ENCODE results near the gene IL15RA.

The IL15RA gene

GRCh38 chr10:5940807-5941218, 36.5 kb downstream of the IL15RA start:
- Histone ChIP-seq H3K36me3 (ENCODE audit: control insufficient read depth in 1 of 2, insufficient read depth in 2 of 2, low read depth in 1 of 2, low read length in 2 of 2) (peaks cover 30 to 31% of the 10 kb centered on the region in 2 experiments), H3K9me3 (ENCODE audit: control insufficient read depth, low read length) (no peaks in the 10 kb centered on the region), H2AK5ac (ENCODE audit: low read length, severe bottlenecking) (no peak overlapping the region), H3K4me2 (ENCODE audit: low read length, poor library complexity, severe bottlenecking) (no peak overlapping the region), H3K4me1 (ENCODE audit: control insufficient read depth, insufficient read depth, low read depth, low read length) (peaks cover 6% of the 10 kb centered on the region), H2BK12ac (ENCODE audit: low read length in 2 of 2) (no peak overlapping the region), H2AFZ (ENCODE audit: low read depth, low read length) (no peak overlapping the region), H2BK120ac (ENCODE audit: low read depth, low read length) (no peak overlapping the region), H3K4me3 (ENCODE audit: insufficient read depth in 1 of 2, low read depth in 1 of 2, low read length in 2 of 2) (no peak overlapping the region), H3K79me1 (replicated peaks; ENCODE audit: low read length, poor library complexity, severe bottlenecking) (peaks cover 2% of the 10 kb centered on the region), H3K23ac (ENCODE audit: low read length in 2 of 2) (no peak overlapping the region), H3K14ac (ENCODE audit: low read length in 2 of 2) (no peak overlapping the region), H3K4ac (ENCODE audit: low read depth in 1 of 2, low read length in 2 of 2) (no peak overlapping the region), H3K27ac (ENCODE audit: low read length, poor library complexity, severe bottlenecking) (no peak overlapping the region), H3K18ac (ENCODE audit: low read depth in 1 of 2, low read length in 2 of 2) (no peak overlapping the region), H2BK15ac (ENCODE audit: low read depth, poor library complexity, severe bottlenecking) (no peak overlapping the region), H3K9ac (ENCODE audit: low read length) (no peak overlapping the region), H3K27me3 (ENCODE audit: control insufficient read depth in 1 of 2, insufficient read depth in 1 of 2, low read length in 2 of 2) (no peaks in the 10 kb centered on the region), H2BK5ac (ENCODE audit: low read depth, low read length, poor library complexity, severe bottlenecking) (no peak overlapping the region), H4K91ac (ENCODE audit: low read length) (no peak overlapping the region), H4K8ac (ENCODE audit: low read length) (no peak overlapping the region)
- DNase-seq: no peak
- 91% methylated on average over 6 of the region's 6 CpGs for WGBS

GRCh38 chr10:5938291-5938690, 39.1 kb downstream of the IL15RA start:
- H2AK5ac ChIP-seq (ENCODE audit: low read length, severe bottlenecking): no peak overlapping the region
- H3K4me3 ChIP-seq (ENCODE audit: insufficient read depth in 1 of 2, low read depth in 1 of 2, low read length in 2 of 2): no peak overlapping the region
- H3K27me3 ChIP-seq (ENCODE audit: control insufficient read depth in 1 of 2, insufficient read depth in 1 of 2, low read length in 2 of 2): no peaks in the 10 kb centered on the region
- no peaks in the 10 kb centered on the region for H3K4me1 ChIP-seq (ENCODE audit: control insufficient read depth, insufficient read depth, low read depth, low read length)
- H3K9me3 ChIP-seq (ENCODE audit: control insufficient read depth, low read length): no peaks in the 10 kb centered on the region
- WGBS: 95% methylated on average over 12 of the region's 12 CpGs
- no peak overlapping the region for H4K91ac ChIP-seq (ENCODE audit: low read length)
- H3K36me3 ChIP-seq (ENCODE audit: control insufficient read depth in 1 of 2, insufficient read depth in 2 of 2, low read depth in 1 of 2, low read length in 2 of 2): peaks cover 42 to 52% of the 10 kb centered on the region in 2 experiments
- no peak overlapping the region for H3K23ac ChIP-seq (ENCODE audit: low read length in 2 of 2)
- no peak overlapping the region for H3K4ac ChIP-seq (ENCODE audit: low read depth in 1 of 2, low read length in 2 of 2)
- no peak overlapping the region for H2BK120ac ChIP-seq (ENCODE audit: low read depth, low read length)
- H2BK15ac ChIP-seq (ENCODE audit: low read depth, poor library complexity, severe bottlenecking): no peak overlapping the region
- H2BK12ac ChIP-seq (ENCODE audit: low read length in 2 of 2): no peak overlapping the region
- H3K79me1 ChIP-seq (replicated peaks; ENCODE audit: low read length, poor library complexity, severe bottlenecking): peaks cover 4% of the 10 kb centered on the region
- DNase-seq: no peak
- H2AFZ ChIP-seq (ENCODE audit: low read depth, low read length): no peak overlapping the region
- no peak overlapping the region for H3K18ac ChIP-seq (ENCODE audit: low read depth in 1 of 2, low read length in 2 of 2)
- no peak overlapping the region for H4K8ac ChIP-seq (ENCODE audit: low read length)
- H3K27ac ChIP-seq (ENCODE audit: low read length, poor library complexity, severe bottlenecking): no peak overlapping the region
- no peak overlapping the region for H2BK5ac ChIP-seq (ENCODE audit: low read depth, low read length, poor library complexity, severe bottlenecking)
- no peak overlapping the region for H3K9ac ChIP-seq (ENCODE audit: low read length)
- no peak overlapping the region for H3K14ac ChIP-seq (ENCODE audit: low read length in 2 of 2)
- H3K4me2 ChIP-seq (ENCODE audit: low read length, poor library complexity, severe bottlenecking): no peak overlapping the region

- H2BK120ac ChIP-seq (ENCODE audit: low read depth, low read length): no peak overlapping the region
- H2AFZ ChIP-seq (ENCODE audit: low read depth, low read length): no peak overlapping the region
- no peak overlapping the region for H2AK5ac ChIP-seq (ENCODE audit: low read length, severe bottlenecking)
- no peak overlapping the region for H2BK15ac ChIP-seq (ENCODE audit: low read depth, poor library complexity, severe bottlenecking)
- no peak overlapping the region for H3K23ac ChIP-seq (ENCODE audit: low read length in 2 of 2)
- no peak overlapping the region for H4K8ac ChIP-seq (ENCODE audit: low read length)
- H3K4ac ChIP-seq (ENCODE audit: low read depth in 1 of 2, low read length in 2 of 2): no peak overlapping the region
- H3K36me3 ChIP-seq (ENCODE audit: control insufficient read depth in 1 of 2, insufficient read depth in 2 of 2, low read depth in 1 of 2, low read length in 2 of 2): peaks cover 50 to 64% of the 10 kb centered on the region in 2 experiments
- no peak overlapping the region for H3K9ac ChIP-seq (ENCODE audit: low read length)
- no peaks in the 10 kb centered on the region for H3K4me1 ChIP-seq (ENCODE audit: control insufficient read depth, insufficient read depth, low read depth, low read length)
- no peaks in the 10 kb centered on the region for H3K27me3 ChIP-seq (ENCODE audit: control insufficient read depth in 1 of 2, insufficient read depth in 1 of 2, low read length in 2 of 2)
- H3K18ac ChIP-seq (ENCODE audit: low read depth in 1 of 2, low read length in 2 of 2): no peak overlapping the region
- no peak overlapping the region for H3K14ac ChIP-seq (ENCODE audit: low read length in 2 of 2)
- no peak overlapping the region for H3K4me3 ChIP-seq (ENCODE audit: insufficient read depth in 1 of 2, low read depth in 1 of 2, low read length in 2 of 2)
- no peak overlapping the region for H3K27ac ChIP-seq (ENCODE audit: low read length, poor library complexity, severe bottlenecking)
- H4K91ac ChIP-seq (ENCODE audit: low read length): no peak overlapping the region
- no peak overlapping the region for H2BK5ac ChIP-seq (ENCODE audit: low read depth, low read length, poor library complexity, severe bottlenecking)
- H2BK12ac ChIP-seq (ENCODE audit: low read length in 2 of 2): no peak overlapping the region
- peaks cover 4% of the 10 kb centered on the region for H3K79me1 ChIP-seq (replicated peaks; ENCODE audit: low read length, poor library complexity, severe bottlenecking)
- no peak overlapping the region for H3K4me2 ChIP-seq (ENCODE audit: low read length, poor library complexity, severe bottlenecking)
- H3K9me3 ChIP-seq (ENCODE audit: control insufficient read depth, low read length): no peaks in the 10 kb centered on the region
- DNase-seq: no peak
- WGBS: 97% methylated on average over 18 of the region's 18 CpGs
Observed at GRCh38 chr10:5937016-5937415, 40.3 kb downstream of the IL15RA start.

- H3K18ac ChIP-seq (ENCODE audit: low read depth in 1 of 2, low read length in 2 of 2): no peak overlapping the region
- H2BK5ac ChIP-seq (ENCODE audit: low read depth, low read length, poor library complexity, severe bottlenecking): no peak overlapping the region
- H3K9ac ChIP-seq (ENCODE audit: low read length): no peak overlapping the region
- no peak overlapping the region for H2AK5ac ChIP-seq (ENCODE audit: low read length, severe bottlenecking)
- H3K4me1 ChIP-seq (ENCODE audit: control insufficient read depth, insufficient read depth, low read depth, low read length): no peaks in the 10 kb centered on the region
- no peaks in the 10 kb centered on the region for H3K9me3 ChIP-seq (ENCODE audit: control insufficient read depth, low read length)
- H3K4me3 ChIP-seq (ENCODE audit: insufficient read depth in 1 of 2, low read depth in 1 of 2, low read length in 2 of 2): no peak overlapping the region
- 98% methylated on average over 10 of the region's 10 CpGs for WGBS
- H4K8ac ChIP-seq (ENCODE audit: low read length): no peak overlapping the region
- no peak overlapping the region for H3K23ac ChIP-seq (ENCODE audit: low read length in 2 of 2)
- H3K4me2 ChIP-seq (ENCODE audit: low read length, poor library complexity, severe bottlenecking): no peak overlapping the region
- DNase-seq: no peak
- H2AFZ ChIP-seq (ENCODE audit: low read depth, low read length): no peak overlapping the region
- H3K27ac ChIP-seq (ENCODE audit: low read length, poor library complexity, severe bottlenecking): no peak overlapping the region
- peaks cover 4% of the 10 kb centered on the region for H3K79me1 ChIP-seq (replicated peaks; ENCODE audit: low read length, poor library complexity, severe bottlenecking)
- H3K4ac ChIP-seq (ENCODE audit: low read depth in 1 of 2, low read length in 2 of 2): no peak overlapping the region
- H3K36me3 ChIP-seq (ENCODE audit: control insufficient read depth in 1 of 2, insufficient read depth in 2 of 2, low read depth in 1 of 2, low read length in 2 of 2): peaks cover 55 to 78% of the 10 kb centered on the region in 2 experiments
- no peaks in the 10 kb centered on the region for H3K27me3 ChIP-seq (ENCODE audit: control insufficient read depth in 1 of 2, insufficient read depth in 1 of 2, low read length in 2 of 2)
- no peak overlapping the region for H2BK12ac ChIP-seq (ENCODE audit: low read length in 2 of 2)
- H2BK120ac ChIP-seq (ENCODE audit: low read depth, low read length): no peak overlapping the region
- no peak overlapping the region for H2BK15ac ChIP-seq (ENCODE audit: low read depth, poor library complexity, severe bottlenecking)
- no peak overlapping the region for H4K91ac ChIP-seq (ENCODE audit: low read length)
- no peak overlapping the region for H3K14ac ChIP-seq (ENCODE audit: low read length in 2 of 2)
Observed at GRCh38 chr10:5935628-5936027, 41.7 kb downstream of the IL15RA start.

Measured in mesenchymal stem cell (in vitro differentiated cells and primary cell).